ENCODE measurements around the gene AOPEP.

The AOPEP gene

GRCh38 chr9:94773655-94774054, 47.2 kb downstream of the AOPEP start:
- DNase-seq (ENCODE audit: low spot score): no peak
- in situ Hi-C loops (cut with MboI; ENCODE audit: low pct_unique_long_range_greater_than_20kb, low sequenced_read_pairs, unreplicated experiment): no loop called here
- TF ChIP-seq CTCF (IDR thresholded peaks at IDR 0.05; ENCODE audit: extremely low read depth, insufficient read depth, missing control alignments): no peak

- no peak for DNase-seq (ENCODE audit: low spot score)
- TF ChIP-seq CTCF (IDR thresholded peaks at IDR 0.05; ENCODE audit: extremely low read depth, insufficient read depth, missing control alignments): no peak
- in situ Hi-C loops (cut with MboI; ENCODE audit: low pct_unique_long_range_greater_than_20kb, low sequenced_read_pairs, unreplicated experiment): no loop called here
These were observed 51.5 kb downstream of the AOPEP start for GRCh38 chr9:94778013-94778412.

- no peak for TF ChIP-seq CTCF (IDR thresholded peaks at IDR 0.05; ENCODE audit: extremely low read depth, insufficient read depth, missing control alignments)
- in situ Hi-C loops (cut with MboI; ENCODE audit: low pct_unique_long_range_greater_than_20kb, low sequenced_read_pairs, unreplicated experiment): no loop called here
- DNase-seq (ENCODE audit: low spot score): no peak
These were observed 52.5 kb downstream of the AOPEP start for GRCh38 chr9:94779031-94779430.

GRCh38 chr9:94779693-94780290, 53.3 kb downstream of the AOPEP start:
- no peak for DNase-seq (ENCODE audit: low spot score)
- no peak for TF ChIP-seq CTCF (IDR thresholded peaks at IDR 0.05; ENCODE audit: extremely low read depth, insufficient read depth, missing control alignments)
- in situ Hi-C loops (cut with MboI; ENCODE audit: low pct_unique_long_range_greater_than_20kb, low sequenced_read_pairs, unreplicated experiment): loop anchor here (10.0 kb wide), 1 partner anchor 335 kb away; no protein-coding TSS in a partner anchor

- in situ Hi-C loops (cut with MboI; ENCODE audit: low pct_unique_long_range_greater_than_20kb, low sequenced_read_pairs, unreplicated experiment): loop anchor here (10.0 kb wide), 1 partner anchor 334 kb away; no protein-coding TSS in a partner anchor
- no peak for DNase-seq (ENCODE audit: low spot score)
- TF ChIP-seq CTCF (IDR thresholded peaks at IDR 0.05; ENCODE audit: extremely low read depth, insufficient read depth, missing control alignments): no peak
These were observed 54.0 kb downstream of the AOPEP start for GRCh38 chr9:94780516-94780950.

GRCh38 chr9:94782355-94783101, 56.0 kb downstream of the AOPEP start:
- in situ Hi-C loops (cut with MboI; ENCODE audit: low pct_unique_long_range_greater_than_20kb, low sequenced_read_pairs, unreplicated experiment): loop anchor here (10.0 kb wide), 1 partner anchor 332 kb away; no protein-coding TSS in a partner anchor
- TF ChIP-seq CTCF (IDR thresholded peaks at IDR 0.05; ENCODE audit: extremely low read depth, insufficient read depth, missing control alignments): no peak
- no peak for DNase-seq (ENCODE audit: low spot score)

Data from GM13977 (cell line).